Medulla oblongata (tissue), 1 donor: ENCODE measurements around the gene CHST6.
A peak's percentile ranks its signal among the peaks of the same experiment; 100 is the strongest.

Experiments
- DNase-seq: peaks from one replicate; pipeline ENCODE4 v3.0.0-alpha.2; 2015; ENCODE audit errors: extremely low spot score

Gene CHST6

GRCh38 chr16:75503801-75504200 is 8.6 kb upstream of the CHST6 start:
- DNase-seq, result no peak

- no peak for DNase-seq
Measured at GRCh38 chr16:75502916-75503605, 7.8 kb upstream of the CHST6 start.

GRCh38 chr16:75501820-75502219 is 6.6 kb upstream of the CHST6 start:
- DNase-seq, result peak; percentile 67

- DNase-seq, result no peak
Measured at GRCh38 chr16:75501359-75501758, 6.1 kb upstream of the CHST6 start.

- DNase-seq, result peak; percentile 66
Measured at GRCh38 chr16:75498605-75499322, 3.5 kb upstream of the CHST6 start.

GRCh38 chr16:75497558-75497957 is 2.3 kb upstream of the CHST6 start:
- peak; percentile 26 for DNase-seq

- no peak for DNase-seq
Measured at GRCh38 chr16:75494661-75495075, 573 bp downstream of the CHST6 start.

- DNase-seq, result peak; percentile 49
Measured at GRCh38 chr16:75494184-75494583, 1.1 kb downstream of the CHST6 start.

GRCh38 chr16:75491876-75492275 is 3.4 kb downstream of the CHST6 start:
- peak; percentile 85 for DNase-seq

- DNase-seq, result no peak
Measured at GRCh38 chr16:75488322-75488721, 6.9 kb downstream of the CHST6 start.

- DNase-seq, result no peak
Measured at GRCh38 chr16:75486676-75487313, 8.4 kb downstream of the CHST6 start.

GRCh38 chr16:75486014-75486675 is 9.1 kb downstream of the CHST6 start:
- DNase-seq, result no peak

GRCh38 chr16:75485230-75486013 is 9.8 kb downstream of the CHST6 start:
- no peak for DNase-seq

GRCh38 chr16:75483222-75483621 is 12.0 kb downstream of the CHST6 start:
- DNase-seq, result no peak

GRCh38 chr16:75482434-75483205 is 12.6 kb downstream of the CHST6 start:
- DNase-seq, result no peak

GRCh38 chr16:75481475-75481874 is 13.8 kb downstream of the CHST6 start:
- DNase-seq, result no peak

GRCh38 chr16:75479421-75479990 is 15.7 kb downstream of the CHST6 start:
- DNase-seq, result no peak

- no peak for DNase-seq
Measured at GRCh38 chr16:75478480-75479345, 16.5 kb downstream of the CHST6 start.

- peak; percentile 17 for DNase-seq
Measured at GRCh38 chr16:75477680-75478473, 17.4 kb downstream of the CHST6 start.
